HG03039 (cell line): Measurements from ENCODE around the gene DTX2.
"Not testable (repeated sequence)": the region's sequence is repeated elsewhere in the genome, so short reads cannot be mapped to it uniquely, and the experiment has no call there.

ENCODE experiments used
- ATAC-seq: cut with Tn5 transposase; IDR thresholded peaks from one replicate; pipeline ENCODE4 v1.9.1; 2021; ENCODE audit warnings: mild to moderate bottlenecking, moderate library complexity; ENCODE audit not compliant: unreplicated experiment

DTX2 gene

GRCh38 chr7:76461464-76462101 lies at the start of gene DTX2:
Gene DTX2 (plus strand): TSS chr7:76461709. CDS start chr7:76480510, 18,801 bp downstream.
- ATAC-seq: peak; percentile 96

GRCh38 chr7:76412249-76412648 lies 49.3 kb upstream of the DTX2 start:
- no peak for ATAC-seq

- ATAC-seq: not testable (repeated sequence)
Observed at GRCh38 chr7:76417654-76418310, 43.7 kb upstream of the DTX2 start.

GRCh38 chr7:76421097-76421496 lies 40.4 kb upstream of the DTX2 start:
- not testable (repeated sequence) for ATAC-seq

- ATAC-seq: no peak
Observed at GRCh38 chr7:76423666-76424412, 37.7 kb upstream of the DTX2 start.

GRCh38 chr7:76424413-76425111 lies 36.9 kb upstream of the DTX2 start, which contains the start of gene ZP3:
Gene ZP3 (plus strand): TSS chr7:76424950. CDS start chr7:76424965, 15 bp downstream.
- peak; percentile 63 for ATAC-seq

- no peak for ATAC-seq
Observed at GRCh38 chr7:76425156-76425555, 36.4 kb upstream of the DTX2 start.

GRCh38 chr7:76425558-76425957 lies 36.0 kb upstream of the DTX2 start:
- not testable (repeated sequence) for ATAC-seq

GRCh38 chr7:76426246-76426645 lies 35.3 kb upstream of the DTX2 start:
- ATAC-seq: no peak

GRCh38 chr7:76427635-76428034 lies 33.9 kb upstream of the DTX2 start:
- ATAC-seq: no peak

GRCh38 chr7:76428149-76428823 lies 33.2 kb upstream of the DTX2 start:
- no peak for ATAC-seq

GRCh38 chr7:76428868-76429805 lies 32.4 kb upstream of the DTX2 start:
- no peak for ATAC-seq

GRCh38 chr7:76430211-76430610 lies 31.3 kb upstream of the DTX2 start:
- ATAC-seq: no peak

GRCh38 chr7:76430836-76431235 lies 30.7 kb upstream of the DTX2 start:
- no peak for ATAC-seq

GRCh38 chr7:76437873-76438272 lies 23.6 kb upstream of the DTX2 start:
- peak; percentile 58 for ATAC-seq

GRCh38 chr7:76439120-76439888 lies 22.2 kb upstream of the DTX2 start:
- not testable (repeated sequence) for ATAC-seq

GRCh38 chr7:76440404-76440803 lies 21.1 kb upstream of the DTX2 start:
- not testable (repeated sequence) for ATAC-seq

GRCh38 chr7:76441792-76442191 lies 19.7 kb upstream of the DTX2 start:
- not testable (repeated sequence) for ATAC-seq
